Measurements from ENCODE around the gene C2orf81.
A peak's percentile ranks its signal among the peaks of the same experiment; 100 is the strongest.

C2orf81 gene

DNA sequence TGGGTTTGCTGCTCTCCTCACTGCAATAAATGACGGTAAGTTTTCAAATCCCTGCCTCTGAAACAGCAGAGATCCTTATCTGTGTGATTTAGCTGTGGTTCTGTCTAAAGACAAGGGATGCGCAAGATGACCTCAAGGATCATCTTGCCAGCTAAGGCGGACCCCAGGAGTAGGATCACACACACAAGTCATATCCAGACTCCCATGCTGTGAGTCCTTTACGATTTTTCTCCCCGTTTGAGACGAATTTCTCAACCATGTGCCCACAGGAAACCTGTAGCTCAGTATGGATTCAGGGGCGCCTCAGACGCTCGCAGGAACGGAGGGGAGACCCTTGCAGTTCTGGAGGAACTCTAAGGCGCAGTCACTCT, 30.2 kb downstream of the C2orf81 start:
- no peak for DNase-seq (ENCODE audit: low read depth in 2 of 2)

DNA sequence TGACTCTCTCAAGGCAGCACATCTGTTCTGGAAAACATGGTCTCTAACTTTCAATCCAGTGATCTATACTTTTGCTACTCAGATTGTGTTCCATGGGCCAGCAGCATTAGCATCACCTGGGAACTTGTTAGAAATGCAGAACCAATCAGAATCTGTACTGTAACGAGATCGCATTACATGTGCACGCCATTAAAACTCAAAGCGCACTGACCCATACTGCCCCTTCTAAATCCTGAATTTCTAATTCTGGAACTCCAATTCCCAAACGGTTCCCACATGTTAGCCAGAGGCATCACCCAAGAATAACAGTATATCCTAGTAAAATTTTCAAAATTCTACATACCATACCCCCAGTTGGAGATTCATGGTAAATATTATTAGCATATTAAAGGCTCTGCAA, 30.8 kb downstream of the C2orf81 start:
- DNase-seq (ENCODE audit: low read depth in 2 of 2): no peak

DNA sequence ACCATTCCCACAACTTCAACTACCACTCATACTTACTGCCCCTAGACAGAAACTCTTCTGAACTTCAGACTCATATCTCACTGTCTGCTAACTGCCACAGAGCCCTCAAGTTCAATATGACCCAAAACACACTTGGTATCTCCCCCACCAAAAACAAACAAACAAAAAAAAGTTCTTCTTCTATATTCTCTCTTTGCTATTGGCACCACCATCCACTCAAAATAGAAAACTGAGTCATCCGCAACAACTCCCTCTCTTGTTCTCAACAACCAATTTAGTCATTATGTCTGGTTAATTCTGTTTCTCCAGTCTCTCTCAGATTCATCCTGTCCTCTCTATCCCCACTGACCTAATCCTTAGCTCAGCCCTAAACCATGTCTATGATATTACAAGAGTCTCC, 34.1 kb downstream of the C2orf81 start:
- DNase-seq (ENCODE audit: low read depth in 2 of 2): no peak

DNA sequence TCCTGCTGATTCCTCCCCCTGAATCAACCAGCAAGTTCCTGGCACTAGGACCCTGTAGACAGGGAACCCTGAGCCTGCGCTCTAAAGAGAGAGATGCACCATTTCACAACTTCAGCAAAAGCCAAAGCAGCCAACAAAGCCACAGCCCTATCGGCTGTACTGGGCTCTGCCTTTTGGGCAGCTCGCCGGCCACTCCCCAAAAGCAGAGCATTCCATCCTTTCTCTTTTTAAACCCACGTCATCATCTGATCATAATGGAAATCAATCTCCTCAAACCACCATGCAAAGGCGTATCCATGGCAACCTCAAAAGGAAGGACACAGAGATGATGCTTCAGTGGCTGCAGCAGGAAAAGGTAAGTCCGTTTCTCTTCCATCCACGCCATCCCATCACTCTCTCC, 36.0 kb downstream of the C2orf81 start:
- DNase-seq (ENCODE audit: low read depth in 2 of 2): no peak

DNA sequence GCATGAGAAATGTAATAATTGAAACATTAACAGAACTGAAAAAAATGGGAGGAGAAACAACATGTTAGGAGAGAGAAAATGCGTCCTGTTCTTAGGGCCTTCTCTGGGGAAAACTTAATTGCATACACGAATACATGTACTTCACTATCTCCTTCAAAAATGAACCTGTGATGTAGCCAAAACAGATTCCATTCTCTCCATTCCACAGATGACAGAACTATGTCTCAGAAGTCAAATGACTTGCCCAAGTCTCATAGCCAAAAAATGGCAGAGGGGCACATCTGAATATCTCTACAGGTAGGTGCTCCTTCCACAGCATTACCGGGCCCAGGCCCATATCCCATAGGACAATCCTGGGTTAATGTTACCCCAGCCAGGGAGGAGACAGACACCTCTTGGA, 37.4 kb downstream of the C2orf81 start:
- DNase-seq (ENCODE audit: low read depth in 2 of 2): no peak

DNA sequence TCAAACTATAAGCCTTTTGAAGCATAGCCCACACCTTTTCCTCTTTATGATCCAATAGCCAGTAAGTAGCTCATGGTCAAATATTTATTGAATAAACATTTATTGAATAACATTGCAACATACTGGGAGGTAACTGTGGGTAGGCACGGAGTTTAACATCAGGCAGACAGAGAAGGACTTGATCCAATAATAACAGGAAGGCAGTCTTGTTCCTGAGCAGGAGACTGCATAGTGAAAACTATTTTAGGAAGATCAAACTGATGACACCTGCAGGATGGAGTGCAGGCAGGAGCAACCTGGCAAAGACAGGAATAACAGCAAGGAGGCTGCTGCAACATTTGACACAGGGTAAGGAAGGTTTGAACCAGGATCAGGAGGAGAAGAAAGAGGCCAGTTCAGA, 38.2 kb downstream of the C2orf81 start:
- DNase-seq (ENCODE audit: low read depth in 2 of 2): no peak

GRCh38 chr2:74381751-74382150, 39.7 kb downstream of the C2orf81 start:
- no peak for DNase-seq (ENCODE audit: low read depth in 2 of 2)

- peak in 1 of 2 donors; percentile 8 for DNase-seq (ENCODE audit: low read depth in 2 of 2)
Measured at GRCh38 chr2:74379851-74380789, 41.3 kb downstream of the C2orf81 start, which contains the start of gene DCTN1. Gene DCTN1 (minus strand): TSS chr2:74380311. CDS start chr2:74380037, 274 bp downstream.

DNA sequence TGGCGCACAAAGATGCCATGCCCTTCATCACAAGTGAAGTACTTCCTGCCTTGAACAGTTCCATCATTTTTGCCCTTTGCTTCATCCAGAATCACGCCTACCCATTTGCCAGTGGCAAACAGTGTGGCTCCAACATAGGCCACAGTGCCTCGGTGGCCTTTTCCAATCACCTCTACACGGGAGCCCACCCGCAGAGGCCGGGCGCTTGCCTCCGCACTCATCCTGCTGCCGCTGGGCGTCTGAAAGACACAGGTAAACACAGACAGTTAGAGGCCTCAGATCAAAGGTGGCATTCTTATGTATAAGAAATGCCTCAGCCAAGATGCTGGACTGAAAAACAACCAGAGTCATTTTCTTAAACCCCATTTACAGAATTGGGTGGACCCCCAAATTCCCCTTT, 43.4 kb downstream of the C2orf81 start:
- no peak for DNase-seq (ENCODE audit: low read depth in 2 of 2)

DNA sequence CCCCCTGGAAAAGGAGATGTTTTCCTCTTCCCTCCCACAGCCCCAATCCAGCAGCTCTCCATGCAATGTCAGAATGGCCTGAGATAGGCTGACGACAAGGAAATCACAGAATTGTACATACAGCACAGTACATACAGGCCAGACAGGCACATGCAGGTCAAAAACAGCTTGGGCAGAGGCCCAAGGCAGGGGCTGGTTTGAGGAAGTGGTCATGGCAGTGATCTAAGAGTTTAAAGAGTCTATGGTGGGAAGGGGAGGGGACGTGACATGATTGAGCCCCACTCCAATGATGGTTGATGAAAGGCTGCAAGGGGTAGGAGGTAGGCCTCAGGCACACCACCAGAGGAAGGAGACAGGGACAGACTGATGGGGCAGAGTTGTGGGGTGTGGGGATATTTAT, 45.6 kb downstream of the C2orf81 start:
- DNase-seq (ENCODE audit: low read depth in 2 of 2): no peak

GRCh38 chr2:74374509-74375205, 46.8 kb downstream of the C2orf81 start:
- no peak for DNase-seq (ENCODE audit: low read depth in 2 of 2)

GRCh38 chr2:74373985-74374384, 47.4 kb downstream of the C2orf81 start:
- DNase-seq (ENCODE audit: low read depth in 2 of 2): no peak

GRCh38 chr2:74373221-74373676, 48.2 kb downstream of the C2orf81 start:
- DNase-seq (ENCODE audit: low read depth in 2 of 2): no peak

GRCh38 chr2:74372674-74373073, 48.7 kb downstream of the C2orf81 start:
- DNase-seq (ENCODE audit: low read depth in 2 of 2): no peak

GRCh38 chr2:74371421-74371820, 50.0 kb downstream of the C2orf81 start:
- DNase-seq (ENCODE audit: low read depth in 2 of 2): no peak

GRCh38 chr2:74369976-74370375, 51.4 kb downstream of the C2orf81 start:
- DNase-seq (ENCODE audit: low read depth in 2 of 2): no peak

DNA sequence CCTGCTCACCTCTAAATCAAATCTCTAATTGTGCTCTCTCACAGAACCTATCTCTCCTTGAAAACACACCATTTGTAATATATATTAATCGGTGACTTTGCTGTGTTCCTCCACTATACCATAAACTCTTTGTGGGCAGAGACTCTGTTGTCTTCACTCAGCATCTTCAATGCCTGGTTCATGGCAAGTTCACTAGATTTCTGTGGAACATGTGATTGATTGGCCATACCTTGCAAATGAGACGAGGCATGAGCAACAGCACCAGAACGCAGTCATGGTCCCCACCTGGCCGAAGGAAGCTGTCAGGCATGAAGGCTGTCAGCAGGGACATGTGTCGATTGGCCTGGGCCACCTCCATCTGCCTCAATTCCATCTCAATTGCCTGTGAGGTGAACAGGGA, 52.9 kb downstream of the C2orf81 start:
- no peak for DNase-seq (ENCODE audit: low read depth in 2 of 2)

- no peak for DNase-seq (ENCODE audit: low read depth in 2 of 2)
Measured at GRCh38 chr2:74367789-74368188, 53.6 kb downstream of the C2orf81 start.

DNA sequence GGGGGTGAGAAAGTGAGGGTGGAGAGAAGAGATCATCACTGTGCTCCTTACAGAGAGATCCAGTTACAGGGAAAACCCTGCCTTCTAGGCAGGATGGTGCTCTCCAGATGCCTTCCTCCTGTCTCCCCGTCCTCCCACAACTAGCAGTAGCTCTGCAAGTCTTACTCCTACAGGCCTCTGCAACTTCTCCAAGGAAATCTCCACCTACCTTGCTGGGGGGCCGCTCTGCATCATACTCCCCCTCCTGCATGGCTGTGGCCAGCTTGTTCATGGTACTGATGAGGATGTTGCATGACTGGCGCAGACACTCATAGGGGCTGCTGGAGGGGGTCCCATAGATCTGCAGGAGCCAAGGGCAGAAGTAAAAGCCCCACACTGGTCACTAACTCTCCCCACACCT, 55.4 kb downstream of the C2orf81 start:
- no peak for DNase-seq (ENCODE audit: low read depth in 2 of 2)

GRCh38 chr2:74364533-74365505, 56.6 kb downstream of the C2orf81 start:
- no peak for DNase-seq (ENCODE audit: low read depth in 2 of 2)
